GM18867 (cell line): ENCODE results near the gene CLEC4F.

Experiments used
- ATAC-seq: cut with Tn5 transposase; IDR thresholded peaks from one replicate; pipeline ENCODE4 v1.9.1; 2021; ENCODE audit warnings: mild to moderate bottlenecking, moderate library complexity; ENCODE audit not compliant: unreplicated experiment

CLEC4F gene

GRCh38 chr2:70789304-70790135 is 30.9 kb downstream of the CLEC4F start:
- ATAC-seq: no peak

GRCh38 chr2:70785137-70785911 is 35.1 kb downstream of the CLEC4F start:
- peak; percentile 71 for ATAC-seq

- ATAC-seq: no peak
Observed at GRCh38 chr2:70784320-70784719, 36.1 kb downstream of the CLEC4F start.

- ATAC-seq: no peak
Observed at GRCh38 chr2:70779911-70780545, 40.4 kb downstream of the CLEC4F start.

GRCh38 chr2:70779491-70779890 is 40.9 kb downstream of the CLEC4F start:
- no peak for ATAC-seq

- no peak for ATAC-seq
Observed at GRCh38 chr2:70778676-70779075, 41.7 kb downstream of the CLEC4F start.

- no peak for ATAC-seq
Observed at GRCh38 chr2:70777450-70777849, 42.9 kb downstream of the CLEC4F start.

- ATAC-seq: no peak
Observed at GRCh38 chr2:70776266-70776665, 44.1 kb downstream of the CLEC4F start.

GRCh38 chr2:70775141-70775540 is 45.3 kb downstream of the CLEC4F start:
- no peak for ATAC-seq

- ATAC-seq: no peak
Observed at GRCh38 chr2:70772486-70773155, 47.8 kb downstream of the CLEC4F start.

GRCh38 chr2:70771446-70771845 is 49.0 kb downstream of the CLEC4F start:
- peak; percentile 85 for ATAC-seq

GRCh38 chr2:70769450-70769849 is 50.9 kb downstream of the CLEC4F start:
- ATAC-seq: no peak

GRCh38 chr2:70768590-70769085 is 51.8 kb downstream of the CLEC4F start:
- no peak for ATAC-seq

GRCh38 chr2:70767699-70768589 is 52.5 kb downstream of the CLEC4F start, which contains the start of gene ADD2:
ADD2 (minus strand) TSS chr2:70768200; CDS start chr2:70706408, 61,792 bp downstream.
- no peak for ATAC-seq

GRCh38 chr2:70767079-70767698 is 53.2 kb downstream of the CLEC4F start:
- no peak for ATAC-seq

- no peak for ATAC-seq
Observed at GRCh38 chr2:70766357-70767078, 53.9 kb downstream of the CLEC4F start.

- no peak for ATAC-seq
Observed at GRCh38 chr2:70765507-70765906, 54.9 kb downstream of the CLEC4F start.

- no peak for ATAC-seq
Observed at GRCh38 chr2:70759446-70759845, 61.0 kb downstream of the CLEC4F start.
